ENCODE data around the gene CHCHD2. TPM values are rescaled to one million over a fixed set of nuclear protein-coding genes. Genes with fewer than 3 reads are reported as not detected.

CHCHD2 gene
- total and polyA plus RNA-seq, 9 of the 15 experiments (the other 6 are each of a cell fraction or from before 2014, with no cell fraction given) = 145 to 1,044 (median 648) TPM

- TF ChIP-seq NFE2L1 (tag; IDR thresholded peaks at IDR 0.05; ENCODE audit: borderline replicate concordance, low read depth) = no peak
- TF ChIP-seq, protein P1, sequence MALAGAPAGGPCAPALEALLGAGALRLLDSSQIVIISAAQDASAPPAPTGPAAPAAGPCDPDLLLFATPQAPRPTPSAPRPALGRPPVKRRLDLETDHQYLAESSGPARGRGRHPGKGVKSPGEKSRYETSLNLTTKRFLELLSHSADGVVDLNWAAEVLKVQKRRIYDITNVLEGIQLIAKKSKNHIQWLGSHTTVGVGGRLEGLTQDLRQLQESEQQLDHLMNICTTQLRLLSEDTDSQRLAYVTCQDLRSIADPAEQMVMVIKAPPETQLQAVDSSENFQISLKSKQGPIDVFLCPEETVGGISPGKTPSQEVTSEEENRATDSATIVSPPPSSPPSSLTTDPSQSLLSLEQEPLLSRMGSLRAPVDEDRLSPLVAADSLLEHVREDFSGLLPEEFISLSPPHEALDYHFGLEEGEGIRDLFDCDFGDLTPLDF (CRISPR knock-in tag; IDR thresholded peaks at IDR 0.05) = peak; percentile 90
- TF ChIP-seq ZNF408 (CRISPR knock-in tag; IDR thresholded peaks at IDR 0.05; ENCODE audit: low read depth) = no peak
- TF ChIP-seq, protein P2, sequence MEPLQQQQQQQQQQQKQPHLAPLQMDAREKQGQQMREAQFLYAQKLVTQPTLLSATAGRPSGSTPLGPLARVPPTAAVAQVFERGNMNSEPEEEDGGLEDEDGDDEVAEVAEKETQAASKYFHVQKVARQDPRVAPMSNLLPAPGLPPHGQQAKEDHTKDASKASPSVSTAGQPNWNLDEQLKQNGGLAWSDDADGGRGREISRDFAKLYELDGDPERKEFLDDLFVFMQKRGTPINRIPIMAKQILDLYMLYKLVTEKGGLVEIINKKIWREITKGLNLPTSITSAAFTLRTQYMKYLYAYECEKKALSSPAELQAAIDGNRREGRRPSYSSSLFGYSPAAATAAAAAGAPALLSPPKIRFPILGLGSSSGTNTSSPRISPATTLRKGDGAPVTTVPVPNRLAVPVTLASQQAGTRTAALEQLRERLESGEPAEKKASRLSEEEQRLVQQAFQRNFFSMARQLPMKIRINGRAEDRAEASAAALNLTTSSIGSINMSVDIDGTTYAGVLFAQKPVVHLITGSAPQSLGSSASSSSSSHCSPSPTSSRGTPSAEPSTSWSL (CRISPR knock-in tag; IDR thresholded peaks at IDR 0.05; ENCODE audit: borderline replicate concordance) = no peak
- TF ChIP-seq PCBP2 (IDR thresholded peaks at IDR 0.05; ENCODE audit: low read depth, low read length, poor library complexity, severe bottlenecking) = no peak
- TF ChIP-seq MIER1 (IDR thresholded peaks at IDR 0.05; ENCODE audit: low read depth) = no peak
- TF ChIP-seq FOXA3 (CRISPR knock-in tag; conservative IDR thresholded peaks at IDR 0.05 in 1 of 2, IDR thresholded peaks at IDR 0.05 in 1 of 2) = no peak
- TF ChIP-seq TAF1 (IDR thresholded peaks at IDR 0.05; ENCODE audit: control insufficient read depth, extremely low read depth, insufficient read depth, low read length, severe bottlenecking) = peak; percentile 96
- TF ChIP-seq EHMT2 (IDR thresholded peaks at IDR 0.05) = no peak
- TF ChIP-seq GABPB1 (CRISPR knock-in tag; IDR thresholded peaks at IDR 0.05) = peak; percentile 96
- TF ChIP-seq, protein P3, sequence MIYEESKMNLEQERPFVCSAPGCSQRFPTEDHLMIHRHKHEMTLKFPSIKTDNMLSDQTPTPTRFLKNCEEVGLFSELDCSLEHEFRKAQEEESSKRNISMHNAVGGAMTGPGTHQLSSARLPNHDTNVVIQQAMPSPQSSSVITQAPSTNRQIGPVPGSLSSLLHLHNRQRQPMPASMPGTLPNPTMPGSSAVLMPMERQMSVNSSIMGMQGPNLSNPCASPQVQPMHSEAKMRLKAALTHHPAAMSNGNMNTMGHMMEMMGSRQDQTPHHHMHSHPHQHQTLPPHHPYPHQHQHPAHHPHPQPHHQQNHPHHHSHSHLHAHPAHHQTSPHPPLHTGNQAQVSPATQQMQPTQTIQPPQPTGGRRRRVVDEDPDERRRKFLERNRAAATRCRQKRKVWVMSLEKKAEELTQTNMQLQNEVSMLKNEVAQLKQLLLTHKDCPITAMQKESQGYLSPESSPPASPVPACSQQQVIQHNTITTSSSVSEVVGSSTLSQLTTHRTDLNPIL (CRISPR knock-in tag; IDR thresholded peaks at IDR 0.05) = 0 out of 2 replicates have a peak, but pooled peaks have one; percentile 8
- TF ChIP-seq ZNF57 (CRISPR knock-in tag; IDR thresholded peaks at IDR 0.05) = no peak
- TF ChIP-seq MYBL2 (IDR thresholded peaks at IDR 0.05; ENCODE audit: low read depth) = no peak; the same call in 1 of the 2 replicates
- TF ChIP-seq MYBL2 (CRISPR knock-in tag; IDR thresholded peaks at IDR 0.05; ENCODE audit: borderline replicate concordance) = no peak
- TF ChIP-seq, protein P4, sequence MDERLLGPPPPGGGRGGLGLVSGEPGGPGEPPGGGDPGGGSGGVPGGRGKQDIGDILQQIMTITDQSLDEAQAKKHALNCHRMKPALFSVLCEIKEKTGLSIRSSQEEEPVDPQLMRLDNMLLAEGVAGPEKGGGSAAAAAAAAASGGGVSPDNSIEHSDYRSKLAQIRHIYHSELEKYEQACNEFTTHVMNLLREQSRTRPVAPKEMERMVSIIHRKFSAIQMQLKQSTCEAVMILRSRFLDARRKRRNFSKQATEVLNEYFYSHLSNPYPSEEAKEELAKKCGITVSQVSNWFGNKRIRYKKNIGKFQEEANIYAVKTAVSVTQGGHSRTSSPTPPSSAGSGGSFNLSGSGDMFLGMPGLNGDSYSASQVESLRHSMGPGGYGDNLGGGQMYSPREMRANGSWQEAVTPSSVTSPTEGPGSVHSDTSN (CRISPR knock-in tag; IDR thresholded peaks at IDR 0.05; ENCODE audit: low read depth) = peak; percentile 91
- TF ChIP-seq, protein P4 (tag; conservative IDR thresholded peaks at IDR 0.05; ENCODE audit: low read depth) = peak; percentile 99
- TF ChIP-seq DACH1 (IDR thresholded peaks at IDR 0.05; ENCODE audit: partially characterized antibody) = no peak
- no peak for TF ChIP-seq ZKSCAN3 (CRISPR knock-in tag; IDR thresholded peaks at IDR 0.05)
- TF ChIP-seq YBX1 (IDR thresholded peaks at IDR 0.05) = no peak
- peak; percentile 92 for TF ChIP-seq TAF7 (tag; IDR thresholded peaks at IDR 0.05)
Observed at GRCh38 chr7:56106108-56107073, at the start of gene CHCHD2 (continued).

All from K562 (cell line).